HL-60 (cell line): ENCODE results near the gene NCCRP1.

Experiments used
- DNase-seq, 2 experiments: peaks; one replicate each; pipeline ENCODE4 v3.0.0-alpha.2; 2010 to 2020; ENCODE audit warnings: low read depth in 1 of 2, low spot score in 1 of 2
- H3K27ac ChIP-seq: fragments of 250-450 bp; sonication (Bioruptor Pico); replicated peaks from 2 replicates; pipeline ENCODE4 v1.5.1; 2020; ENCODE audit warnings: mild to moderate bottlenecking, moderate library complexity
- H3K27me3 ChIP-seq: fragments of 250-450 bp; sonication (Bioruptor Pico); 2 replicates; pipeline ENCODE4 v1.5.1; 2021; ENCODE audit warnings: mild to moderate bottlenecking, moderate library complexity; ENCODE audit not compliant: insufficient read depth, poor library complexity, severe bottlenecking
- H3K4me3 ChIP-seq: replicated peaks from 2 replicates; pipeline ENCODE4 v1.5.1; 2011; ENCODE audit warnings: mild to moderate bottlenecking, control low read depth, low read length; ENCODE audit not compliant: insufficient read depth
- CTCF ChIP-seq: IDR thresholded peaks from one replicate; pipeline ENCODE4 v1.5.1; 2011; ENCODE audit warnings: low read length, control low read depth, inconsistent platforms; ENCODE audit not compliant: insufficient read depth
- GABPA ChIP-seq: IDR thresholded peaks from 2 replicates; pipeline ENCODE4 v1.6.1; 2012; ENCODE audit warnings: low read depth
- POLR2AphosphoS5 ChIP-seq: IDR thresholded peaks from 2 replicates; pipeline ENCODE4 v1.6.1; 2012; ENCODE audit warnings: low read depth
- REST ChIP-seq: IDR thresholded peaks from 2 replicates; pipeline ENCODE4 v1.6.1; 2012; ENCODE audit warnings: low read depth; ENCODE audit not compliant: insufficient replicate concordance
- SPI1 ChIP-seq: IDR thresholded peaks from 2 replicates; pipeline ENCODE4 v1.6.1; 2012; ENCODE audit warnings: low read depth, mild to moderate bottlenecking, borderline replicate concordance

Gene NCCRP1

GRCh38 chr19:39179754-39180153 lies 17.0 kb upstream of the NCCRP1 start:
- H3K27ac ChIP-seq = no peak overlapping the region
- TF ChIP-seq CTCF = no peak

GRCh38 chr19:39180749-39181148 lies 16.0 kb upstream of the NCCRP1 start:
- Histone ChIP-seq H3K4me3 (no peak overlapping the region), H3K27me3 (no peaks in the 10 kb centered on the region), H3K27ac (no peak overlapping the region)
- TF ChIP-seq SPI1 = no peak
- TF ChIP-seq REST = no peak
- no peak for TF ChIP-seq POLR2AphosphoS5
- TF ChIP-seq CTCF = no peak
- no peak for TF ChIP-seq GABPA
- no peak for DNase-seq

More at GRCh38 chr19:39179754-39180153, 17.0 kb upstream of the NCCRP1 start:
- DNase-seq = no peak
- Histone ChIP-seq H3K27me3 (no peaks in the 10 kb centered on the region), H3K4me3 (no peak overlapping the region)

GRCh38 chr19:39181500-39182173 lies 15.1 kb upstream of the NCCRP1 start:
- H3K27ac ChIP-seq = no peak overlapping the region
- TF ChIP-seq GABPA = no peak
- no peak for TF ChIP-seq CTCF
- TF ChIP-seq POLR2AphosphoS5 = no peak
- no peak for TF ChIP-seq REST
- no peak for TF ChIP-seq SPI1
- H3K27me3 ChIP-seq = no peaks in the 10 kb centered on the region
- no peak overlapping the region for H3K4me3 ChIP-seq
- no peak for DNase-seq

GRCh38 chr19:39182174-39182505 lies 14.6 kb upstream of the NCCRP1 start:
- no peak overlapping the region for H3K4me3 ChIP-seq
- H3K27ac ChIP-seq = no peak overlapping the region
- no peak for DNase-seq
- TF ChIP-seq CTCF (no peak), SPI1 (no peak), POLR2AphosphoS5 (no peak), REST (no peak), GABPA (no peak)
- no peaks in the 10 kb centered on the region for H3K27me3 ChIP-seq
